WTC11 (cell line): ENCODE measurements around the gene GOLGA5. TPM values are rescaled to one million over a fixed set of nuclear protein-coding genes. Genes with fewer than 3 reads are reported as not detected.

Experiments
- ATAC-seq: fragments of 200-7000 bp; cut with Tn5 transposase; 2 replicates; pipeline ENCODE4 v1.10.0; 2021; ENCODE audit warnings: mild to moderate bottlenecking, moderate library complexity
- CTCF ChIA-PET: fragments of 300-600 bp; sonication (Branson Sonifier 250); formaldehyde crosslinking; loops from one replicate; lab custom pipeline; 2021; ENCODE audit warnings: antibody characterized with exemption; lab: Charles Lee
- POLR2A ChIA-PET: fragments of 350-600 bp; sonication (Branson Sonifier 250); formaldehyde crosslinking; loops from one replicate; lab custom pipeline; 2021; ENCODE audit warnings: antibody characterized with exemption; lab: Charles Lee
- DNase-seq: peaks from one replicate; pipeline ENCODE4 v3.0.0; 2021; ENCODE audit warnings: low spot score
- H3K27ac Mint-ChIP-seq: 2 replicates; pipeline ENCODE4 v1.8.0; 2021; ENCODE audit warnings: mixed read lengths
- H3K27me3 Mint-ChIP-seq: 2 replicates; pipeline ENCODE4 v1.8.0; 2021; ENCODE audit warnings: low read depth, mild to moderate bottlenecking, moderate library complexity, mixed read lengths
- H3K36me3 Mint-ChIP-seq: 2 replicates; pipeline ENCODE4 v1.8.0; 2021; ENCODE audit warnings: mixed read lengths
- H3K4me1 Mint-ChIP-seq: 2 replicates; pipeline ENCODE4 v1.8.0; 2022; ENCODE audit warnings: mixed read lengths
- H3K4me3 Mint-ChIP-seq: 2 replicates; pipeline ENCODE4 v1.8.0; 2021; ENCODE audit warnings: mild to moderate bottlenecking, moderate library complexity, mixed read lengths
- H3K9me3 Mint-ChIP-seq: 2 replicates; pipeline ENCODE4 v1.8.0; 2021; ENCODE audit warnings: mixed read lengths
- AR ChIP-seq: fragments of 250-450 bp; sonication (Bioruptor Pico); IDR thresholded peaks from 2 replicates; pipeline ENCODE4 v1.9.0; 2021; ENCODE audit warnings: mild to moderate bottlenecking
- ATF6 ChIP-seq: sonication (generic); formaldehyde crosslinking; IDR thresholded peaks from 2 replicates; pipeline ENCODE4 v1.8.1; 2023; ENCODE audit warnings: mild to moderate bottlenecking, missing genetic modification reagents
- CBFB ChIP-seq: sonication (generic); formaldehyde crosslinking; IDR thresholded peaks from 2 replicates; pipeline ENCODE4 v1.8.1; 2022; ENCODE audit warnings: mild to moderate bottlenecking, low read depth, missing genetic modification reagents
- FOXK1 ChIP-seq: sonication (generic); formaldehyde crosslinking; IDR thresholded peaks from 2 replicates; pipeline ENCODE4 v1.8.0; 2022; ENCODE audit warnings: mild to moderate bottlenecking, moderate library complexity, missing genetic modification reagents
- GRHL2 ChIP-seq: fragments of 250-450 bp; sonication (Bioruptor Pico); IDR thresholded peaks from 2 replicates; pipeline ENCODE4 v1.8.0; 2022; ENCODE audit warnings: mild to moderate bottlenecking, moderate library complexity; ENCODE audit not compliant: insufficient replicate concordance, severe bottlenecking
- KAT7 ChIP-seq: sonication (generic); formaldehyde crosslinking; IDR thresholded peaks from 2 replicates; pipeline ENCODE4 v1.8.1; 2023; ENCODE audit warnings: missing genetic modification reagents, mild to moderate bottlenecking, borderline replicate concordance
- SMAD3 ChIP-seq: sonication (generic); formaldehyde crosslinking; IDR thresholded peaks from 2 replicates; pipeline ENCODE4 v1.8.0; 2022; ENCODE audit warnings: missing genetic modification reagents, mild to moderate bottlenecking, borderline replicate concordance
- TCF7 ChIP-seq: sonication (generic); formaldehyde crosslinking; IDR thresholded peaks from 2 replicates; pipeline ENCODE4 v1.8.0; 2022; ENCODE audit warnings: mild to moderate bottlenecking, low read depth, missing genetic modification reagents, moderate library complexity
- TEAD4 ChIP-seq: sonication (generic); formaldehyde crosslinking; IDR thresholded peaks from 2 replicates; pipeline ENCODE4 v1.8.0; 2022; ENCODE audit warnings: mild to moderate bottlenecking, missing genetic modification reagents
- ZBTB43 ChIP-seq: sonication (generic); formaldehyde crosslinking; IDR thresholded peaks from 2 replicates; pipeline ENCODE4 v1.8.1; 2023; ENCODE audit warnings: mild to moderate bottlenecking, missing genetic modification reagents
- ZNF138 ChIP-seq: sonication (generic); formaldehyde crosslinking; conservative IDR thresholded peaks from 2 replicates; pipeline ENCODE4 v1.8.1; 2022; ENCODE audit warnings: mild to moderate bottlenecking, moderate library complexity, missing genetic modification reagents
- ZNF263 ChIP-seq: sonication (generic); formaldehyde crosslinking; IDR thresholded peaks from 2 replicates; pipeline ENCODE4 v1.8.1; 2022; ENCODE audit warnings: low read depth, mild to moderate bottlenecking, moderate library complexity, missing genetic modification reagents
- ZNF281 ChIP-seq: sonication (generic); formaldehyde crosslinking; IDR thresholded peaks from 2 replicates; pipeline ENCODE4 v1.8.0; 2023; ENCODE audit warnings: mild to moderate bottlenecking, missing genetic modification reagents
- ZNF396 ChIP-seq: fragments of 250-450 bp; sonication (Bioruptor Pico); IDR thresholded peaks from 2 replicates; pipeline ENCODE4 v1.8.0; 2021; ENCODE audit warnings: mild to moderate bottlenecking, moderate library complexity, borderline replicate concordance
- total RNA-seq: library from RNA; stranded (reverse); gene quantifications from 3 replicates; pipeline ENCODE4 v1.2.3, GENCODE V29; 2021
- TF ChIP-seq, protein P1 (sequence below): sonication (generic); formaldehyde crosslinking; IDR thresholded peaks from 2 replicates; pipeline ENCODE4 v1.8.0; 2023; ENCODE audit warnings: missing genetic modification reagents

The GOLGA5 gene
- total RNA-seq, 1 experiment from 2014 or later = 27.0 TPM

- CTCF ChIA-PET = interaction anchor here (1.4 kb wide), 1 partner anchor 108 kb away, joined by 3 read pairs; no protein-coding TSS in a partner anchor
- Mint-ChIP-seq H3K27me3 (peaks cover 7% of the 10 kb centered on the region), H3K27ac (peak overlapping the region; percentile 97), H3K4me1 (peaks cover 23% of the 10 kb centered on the region), H3K36me3 (peaks cover 26% of the 10 kb centered on the region), H3K9me3 (peaks cover 14% of the 10 kb centered on the region), H3K4me3 (peak overlapping the region; percentile 97)
- TF ChIP-seq FOXK1 (CRISPR knock-in tag) = no peak
- POLR2A ChIA-PET = no interaction called here
- DNase-seq (no peak), ATAC-seq (no peak)
These were observed 856 bp downstream of the GOLGA5 start for GRCh38 chr14:92794961-92795360.

- ChIA-PET POLR2A (no interaction called here), CTCF (no interaction called here)
- Mint-ChIP-seq H3K36me3 (peaks cover 19% of the 10 kb centered on the region), H3K9me3 (0 out of 2 replicates have a peak, but pooled peaks cover 3% of the 10 kb centered on the region), H3K4me3 (no peak overlapping the region), H3K27ac (no peak overlapping the region), H3K27me3 (no peaks in the 10 kb centered on the region; the same call in 1 of the 2 replicates), H3K4me1 (peaks cover 19% of the 10 kb centered on the region)
- DNase-seq (no peak), ATAC-seq (no peak)
- TF ChIP-seq TCF7 (CRISPR knock-in tag) (no peak), ZNF281 (CRISPR knock-in tag) (no peak), ZNF396 (CRISPR knock-in tag) (no peak), AR (CRISPR knock-in tag) (no peak)
These were observed 4.0 kb downstream of the GOLGA5 start for GRCh38 chr14:92797935-92798653.

DNA sequence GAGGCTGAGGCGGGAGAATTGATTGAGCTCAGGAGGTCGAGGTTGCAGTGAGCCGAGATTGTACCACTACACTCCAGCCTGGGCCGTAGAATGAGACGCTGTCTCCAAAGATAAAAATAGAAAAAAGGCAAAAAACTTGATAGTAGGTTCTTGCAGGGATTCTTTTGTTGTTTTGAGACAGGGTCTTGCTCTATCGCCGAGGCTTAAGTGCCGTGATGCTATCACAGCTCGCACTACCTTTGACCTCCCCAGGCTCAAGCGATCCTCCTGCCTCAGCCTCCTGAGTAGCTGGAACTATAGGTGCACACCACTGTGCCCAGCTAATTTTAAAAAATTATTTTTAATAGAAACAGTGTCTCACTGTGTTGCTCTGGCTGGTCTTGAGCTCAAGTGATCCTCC lies 4.7 kb downstream of the GOLGA5 start:
- DNase-seq (no peak), ATAC-seq (no peak)
- Mint-ChIP-seq H3K36me3 (peaks cover 19% of the 10 kb centered on the region), H3K27me3 (no peaks in the 10 kb centered on the region), H3K9me3 (no peaks in the 10 kb centered on the region), H3K4me3 (no peak overlapping the region), H3K27ac (no peak overlapping the region), H3K4me1 (peaks cover 13% of the 10 kb centered on the region)
- ChIA-PET POLR2A (no interaction called here), CTCF (interaction anchor here (0.6 to 1.2 kb wide), 2 partner anchors 82 to 83 kb away, joined by 3 read pairs; no protein-coding TSS in a partner anchor)
- TF ChIP-seq ZNF281 (CRISPR knock-in tag) = no peak
- TF ChIP-seq ZNF138 (CRISPR knock-in tag) = no peak
- no peak for TF ChIP-seq ATF6 (CRISPR knock-in tag)
- TF ChIP-seq ZNF263 (CRISPR knock-in tag) = no peak
- no peak for TF ChIP-seq ZBTB43
- TF ChIP-seq, protein P1, sequence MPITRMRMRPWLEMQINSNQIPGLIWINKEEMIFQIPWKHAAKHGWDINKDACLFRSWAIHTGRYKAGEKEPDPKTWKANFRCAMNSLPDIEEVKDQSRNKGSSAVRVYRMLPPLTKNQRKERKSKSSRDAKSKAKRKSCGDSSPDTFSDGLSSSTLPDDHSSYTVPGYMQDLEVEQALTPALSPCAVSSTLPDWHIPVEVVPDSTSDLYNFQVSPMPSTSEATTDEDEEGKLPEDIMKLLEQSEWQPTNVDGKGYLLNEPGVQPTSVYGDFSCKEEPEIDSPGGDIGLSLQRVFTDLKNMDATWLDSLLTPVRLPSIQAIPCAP (CRISPR knock-in tag) = no peak
- no peak for TF ChIP-seq GRHL2 (CRISPR knock-in tag)
- TF ChIP-seq KAT7 (CRISPR knock-in tag) = no peak
- TF ChIP-seq SMAD3 (CRISPR knock-in tag) = no peak
- no peak for TF ChIP-seq CBFB (CRISPR knock-in tag)
- no peak for TF ChIP-seq TEAD4 (CRISPR knock-in tag)
